ENCODE measurements around the gene SRXN1.

DNA sequence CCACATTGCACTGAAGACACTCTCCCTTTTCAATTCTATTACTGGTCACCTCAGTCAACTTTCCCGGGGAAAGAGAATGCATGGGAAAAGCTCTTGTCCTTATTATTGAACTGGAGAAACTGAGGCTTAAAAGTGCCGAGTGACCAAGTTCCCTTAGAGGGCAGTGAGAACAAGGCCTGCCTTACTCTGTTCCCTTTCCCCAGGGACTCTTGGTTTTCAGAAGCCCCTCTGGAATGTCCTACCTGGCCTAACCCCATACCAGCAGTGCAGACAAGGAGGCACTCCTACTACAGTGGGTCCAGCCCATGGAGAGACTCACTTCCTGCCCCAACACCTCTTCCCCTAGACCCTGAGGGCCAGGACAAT, 6.1 kb downstream of the SRXN1 start:
- TF ChIP-seq CTCF (IDR thresholded peaks at IDR 0.05 in 4 of 5, conservative IDR thresholded peaks at IDR 0.05 in 1 of 5) (no peak), POLR2A (IDR thresholded peaks at IDR 0.05) (no peak)
